IPS-15b (cell line): Measurements from ENCODE around the gene SMAD6.

ENCODE experiments used
- H3K27me3 ChIP-seq: one replicate; pipeline ENCODE4 v1.6.1; 2013; ENCODE audit warnings: low read length; ENCODE audit not compliant: control insufficient read depth, insufficient read depth
- H3K36me3 ChIP-seq: one replicate; pipeline ENCODE4 v1.6.1; 2013; ENCODE audit warnings: low read length; ENCODE audit not compliant: control insufficient read depth, insufficient read depth
- H3K4me1 ChIP-seq: one replicate; pipeline ENCODE4 v1.6.1; 2013; ENCODE audit warnings: mild to moderate bottlenecking, low read length; ENCODE audit not compliant: control insufficient read depth, insufficient read depth
- H3K4me3 ChIP-seq: one replicate; pipeline ENCODE4 v1.5.1; 2013; ENCODE audit warnings: low read depth, low read length
- H3K9ac ChIP-seq: one replicate; pipeline ENCODE4 v1.6.1; 2013; ENCODE audit warnings: low read depth, mild to moderate bottlenecking, low read length
- H3K9me3 ChIP-seq: one replicate; pipeline ENCODE4 v1.6.1; 2013; ENCODE audit warnings: mild to moderate bottlenecking, low read length; ENCODE audit not compliant: control insufficient read depth, insufficient read depth

The SMAD6 gene

GRCh38 chr15:66758844-66759243, 56.8 kb downstream of the SMAD6 start:
- H3K9ac ChIP-seq = no peak overlapping the region
- H3K9me3 ChIP-seq = no peaks in the 10 kb centered on the region
- H3K4me3 ChIP-seq = no peak overlapping the region
- no peaks in the 10 kb centered on the region for H3K36me3 ChIP-seq
- no peaks in the 10 kb centered on the region for H3K4me1 ChIP-seq
- no peaks in the 10 kb centered on the region for H3K27me3 ChIP-seq

GRCh38 chr15:66760097-66760967, 58.3 kb downstream of the SMAD6 start:
- H3K4me3 ChIP-seq = no peak overlapping the region
- no peaks in the 10 kb centered on the region for H3K9me3 ChIP-seq
- H3K27me3 ChIP-seq = no peaks in the 10 kb centered on the region
- H3K4me1 ChIP-seq = no peaks in the 10 kb centered on the region
- H3K9ac ChIP-seq = no peak overlapping the region
- H3K36me3 ChIP-seq = no peaks in the 10 kb centered on the region

- Histone ChIP-seq H3K4me1 (no peaks in the 10 kb centered on the region), H3K4me3 (no peak overlapping the region), H3K36me3 (no peaks in the 10 kb centered on the region), H3K9me3 (no peaks in the 10 kb centered on the region), H3K27me3 (no peaks in the 10 kb centered on the region), H3K9ac (no peak overlapping the region)
Observed at GRCh38 chr15:66760968-66761725, 59.1 kb downstream of the SMAD6 start.

DNA sequence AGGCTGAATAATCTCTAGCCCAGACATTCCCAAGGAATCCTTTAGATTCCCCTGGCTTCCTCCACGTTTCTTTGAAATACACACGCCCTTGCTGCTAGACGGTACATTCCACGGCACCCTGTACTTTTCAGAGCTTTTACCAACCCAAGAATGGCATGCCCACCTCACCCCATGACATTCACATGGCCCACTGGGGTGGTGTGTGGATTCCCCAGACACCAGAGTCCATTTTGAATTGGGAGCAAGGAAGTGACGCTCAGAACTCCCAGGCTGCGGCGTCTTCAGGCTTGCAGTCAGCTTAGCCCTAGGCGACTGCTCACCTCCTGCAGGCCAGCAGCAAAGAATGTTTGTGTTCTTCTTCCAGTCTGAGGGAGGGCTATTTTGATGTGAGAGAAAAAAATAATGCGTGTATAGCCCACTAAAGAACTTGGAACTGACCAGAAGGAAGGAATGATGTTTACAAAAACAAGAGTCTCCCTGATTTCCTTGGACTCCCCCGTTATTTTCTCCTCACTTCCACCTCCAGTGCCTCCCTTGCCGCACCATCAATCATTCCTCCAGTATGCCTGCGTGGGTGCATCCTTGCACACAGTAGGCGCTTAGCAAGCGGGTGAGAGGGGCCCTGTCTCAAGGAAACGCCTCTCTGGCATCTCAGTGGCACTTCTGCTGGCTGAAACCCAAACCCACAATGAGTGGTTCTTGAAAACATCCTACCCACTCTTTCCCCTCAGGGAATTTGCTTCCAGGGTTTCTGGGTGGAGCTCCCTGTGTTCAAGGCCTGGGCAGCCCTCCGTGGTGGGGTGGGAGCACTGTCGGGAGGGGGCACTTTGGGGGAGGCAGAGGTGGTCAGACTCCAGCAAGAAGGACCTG, 59.9 kb downstream of the SMAD6 start:
- no peak overlapping the region for H3K9ac ChIP-seq
- no peaks in the 10 kb centered on the region for H3K36me3 ChIP-seq
- H3K4me1 ChIP-seq = no peaks in the 10 kb centered on the region
- H3K4me3 ChIP-seq = no peak overlapping the region
- H3K9me3 ChIP-seq = no peaks in the 10 kb centered on the region
- no peaks in the 10 kb centered on the region for H3K27me3 ChIP-seq

- H3K9ac ChIP-seq = no peak overlapping the region
- H3K4me3 ChIP-seq = no peak overlapping the region
- H3K9me3 ChIP-seq = no peaks in the 10 kb centered on the region
- no peaks in the 10 kb centered on the region for H3K36me3 ChIP-seq
- H3K4me1 ChIP-seq = no peaks in the 10 kb centered on the region
- H3K27me3 ChIP-seq = no peaks in the 10 kb centered on the region
Observed at GRCh38 chr15:66763186-66764071, 61.4 kb downstream of the SMAD6 start.

- no peaks in the 10 kb centered on the region for H3K9me3 ChIP-seq
- H3K4me3 ChIP-seq = no peak overlapping the region
- H3K4me1 ChIP-seq = no peaks in the 10 kb centered on the region
- no peaks in the 10 kb centered on the region for H3K36me3 ChIP-seq
- H3K27me3 ChIP-seq = no peaks in the 10 kb centered on the region
- H3K9ac ChIP-seq = no peak overlapping the region
Observed at GRCh38 chr15:66764072-66764786, 62.2 kb downstream of the SMAD6 start.

DNA sequence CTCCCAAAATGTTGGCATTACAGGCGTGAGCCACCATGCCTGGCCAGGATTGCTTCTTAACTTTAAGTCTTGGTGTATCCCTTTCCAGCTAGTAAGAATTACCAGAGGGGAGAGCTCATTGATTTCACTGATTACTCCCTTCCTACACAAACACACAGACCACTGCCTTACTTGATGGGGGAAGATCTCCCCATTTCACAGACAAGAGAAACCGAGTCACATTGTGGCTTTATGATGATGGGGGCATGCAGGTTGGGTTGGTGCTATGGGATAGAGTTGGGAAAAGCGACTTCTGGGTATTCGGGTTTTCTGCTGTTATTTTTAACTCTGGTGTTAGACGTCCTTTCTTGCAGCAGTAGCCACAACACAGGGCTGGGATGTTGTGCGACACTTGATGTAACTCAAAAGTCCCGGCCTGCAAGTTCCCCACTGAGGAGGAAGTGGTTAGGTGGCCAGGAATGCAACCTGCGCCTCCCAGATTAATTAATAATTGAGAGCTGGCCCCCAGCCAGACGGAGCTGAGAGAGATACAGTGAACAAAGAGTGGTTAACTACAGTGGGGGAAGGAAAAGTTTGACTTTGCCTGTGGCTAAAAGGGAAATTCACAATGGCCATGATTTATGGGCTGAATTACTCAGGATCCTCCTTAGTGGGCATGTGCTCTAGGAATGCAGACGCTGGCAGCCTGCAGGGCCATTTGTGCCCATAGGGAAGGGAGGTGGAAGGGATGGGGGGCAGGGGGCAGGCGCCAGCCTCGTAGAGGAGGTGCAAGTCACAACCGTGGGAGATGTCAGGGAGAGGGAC, 63.6 kb downstream of the SMAD6 start:
- Histone ChIP-seq H3K4me3 (no peak overlapping the region), H3K4me1 (peaks cover 7% of the 10 kb centered on the region), H3K27me3 (no peaks in the 10 kb centered on the region), H3K36me3 (no peaks in the 10 kb centered on the region), H3K9ac (no peak overlapping the region), H3K9me3 (no peaks in the 10 kb centered on the region)

DNA sequence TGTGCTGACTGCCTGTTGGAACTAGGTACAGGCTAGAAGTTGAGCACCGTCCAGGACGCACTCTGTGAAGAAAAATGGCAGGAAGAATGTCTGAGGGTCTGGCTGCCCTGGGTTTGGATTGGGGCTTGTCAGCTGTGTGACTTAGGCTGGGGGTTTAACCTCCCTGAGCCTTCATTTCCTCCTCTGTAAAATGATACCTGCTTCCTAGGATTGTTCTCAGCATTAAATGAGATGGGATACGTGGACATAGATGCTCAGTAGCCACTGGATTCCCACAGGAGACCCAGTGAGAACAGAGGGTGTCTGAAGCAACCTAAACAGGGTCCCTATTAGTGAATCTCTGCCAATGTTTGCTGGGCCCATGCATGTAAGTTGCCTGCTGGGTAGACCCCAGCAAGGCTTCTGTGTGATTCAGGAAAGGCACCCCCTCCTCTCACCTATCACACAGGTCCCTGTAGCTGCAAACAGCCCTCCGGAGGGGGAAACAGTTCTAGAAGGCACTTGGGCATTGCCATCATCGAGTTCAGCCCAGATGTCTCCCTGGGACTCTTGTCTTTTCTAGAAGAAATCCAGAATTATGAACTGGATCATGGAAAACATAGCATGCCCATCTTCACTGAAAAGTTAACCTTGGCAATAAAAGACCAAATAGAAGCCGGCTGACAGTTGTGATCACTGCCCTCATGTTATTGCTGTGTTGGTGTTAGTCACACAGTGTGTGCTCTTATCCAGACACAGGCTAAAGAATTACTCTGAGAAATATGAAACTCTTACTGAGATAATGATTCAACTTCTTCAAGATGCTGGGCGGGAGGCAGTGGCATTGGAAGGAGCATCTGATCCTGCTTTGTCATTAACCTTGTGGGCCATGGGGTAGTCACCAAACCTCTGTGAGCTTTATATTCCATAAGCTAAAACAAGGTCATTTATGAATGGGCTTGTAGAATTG, 64.5 kb downstream of the SMAD6 start:
- no peaks in the 10 kb centered on the region for H3K9me3 ChIP-seq
- peaks cover 12% of the 10 kb centered on the region for H3K4me1 ChIP-seq
- H3K9ac ChIP-seq = no peak overlapping the region
- H3K36me3 ChIP-seq = no peaks in the 10 kb centered on the region
- no peak overlapping the region for H3K4me3 ChIP-seq
- no peaks in the 10 kb centered on the region for H3K27me3 ChIP-seq

- H3K4me1 ChIP-seq = peaks cover 12% of the 10 kb centered on the region
- H3K36me3 ChIP-seq = no peaks in the 10 kb centered on the region
- no peaks in the 10 kb centered on the region for H3K27me3 ChIP-seq
- H3K4me3 ChIP-seq = no peak overlapping the region
- no peaks in the 10 kb centered on the region for H3K9me3 ChIP-seq
- H3K9ac ChIP-seq = no peak overlapping the region
Observed at GRCh38 chr15:66767240-66767659, 65.2 kb downstream of the SMAD6 start.
